GM10266 (cell line): ENCODE data around the gene RNF5.

Source experiments
- DNase-seq: peaks from one replicate; pipeline ENCODE4 v3.0.0; 2012; ENCODE audit errors: extremely low spot score
- TF ChIP-seq, protein P1 (sequence below): IDR thresholded peaks from 2 replicates; pipeline ENCODE4 v1.5.1; 2012; ENCODE audit warnings: mild to moderate bottlenecking, low read depth; ENCODE audit not compliant: control insufficient read depth, insufficient read depth; ENCODE audit errors: missing control alignments

RNF5 gene, protein sequence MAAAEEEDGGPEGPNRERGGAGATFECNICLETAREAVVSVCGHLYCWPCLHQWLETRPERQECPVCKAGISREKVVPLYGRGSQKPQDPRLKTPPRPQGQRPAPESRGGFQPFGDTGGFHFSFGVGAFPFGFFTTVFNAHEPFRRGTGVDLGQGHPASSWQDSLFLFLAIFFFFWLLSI

DNA sequence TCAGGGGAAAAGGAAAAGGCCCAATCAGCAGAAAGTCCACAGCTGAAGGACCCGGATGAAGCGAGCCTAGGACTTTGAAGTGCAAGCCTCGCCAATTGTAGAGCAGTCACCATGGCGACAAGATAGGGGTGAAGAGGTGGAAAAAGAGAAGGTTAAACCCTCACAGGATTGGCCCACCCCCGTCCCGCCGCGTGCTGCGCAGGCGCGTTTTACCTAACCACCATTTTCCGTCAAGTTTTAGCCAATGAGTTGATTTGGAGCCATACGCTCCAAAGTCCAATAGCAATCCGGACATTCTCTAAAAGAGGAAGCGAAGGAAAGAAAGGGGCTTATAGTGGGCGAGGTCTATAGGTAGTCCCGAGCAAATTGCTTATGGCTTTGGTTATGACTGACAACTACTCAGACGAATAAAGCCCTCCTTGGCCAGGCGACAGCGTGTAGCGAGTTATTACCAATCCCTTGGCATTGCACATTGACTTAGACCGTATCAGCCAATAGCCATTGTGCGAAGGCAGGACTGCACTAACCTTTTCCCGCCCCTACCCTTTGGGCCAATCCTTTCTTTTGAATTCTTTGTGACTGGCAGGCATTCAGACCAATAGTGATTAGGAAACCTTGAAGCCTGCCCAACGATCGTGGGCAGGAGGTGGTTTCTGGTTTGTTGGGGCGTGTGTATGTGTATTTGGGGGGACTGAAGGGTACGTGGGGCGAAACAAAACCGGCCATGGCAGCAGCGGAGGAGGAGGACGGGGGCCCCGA lies at the start of gene RNF5:
TSS of gene RNF5 (plus strand) at position 618 of the 759 bp plus-strand sequence. CDS start at position 725, 107 bp downstream.
- DNase-seq, result peak; percentile 93
- TF ChIP-seq, protein P1, sequence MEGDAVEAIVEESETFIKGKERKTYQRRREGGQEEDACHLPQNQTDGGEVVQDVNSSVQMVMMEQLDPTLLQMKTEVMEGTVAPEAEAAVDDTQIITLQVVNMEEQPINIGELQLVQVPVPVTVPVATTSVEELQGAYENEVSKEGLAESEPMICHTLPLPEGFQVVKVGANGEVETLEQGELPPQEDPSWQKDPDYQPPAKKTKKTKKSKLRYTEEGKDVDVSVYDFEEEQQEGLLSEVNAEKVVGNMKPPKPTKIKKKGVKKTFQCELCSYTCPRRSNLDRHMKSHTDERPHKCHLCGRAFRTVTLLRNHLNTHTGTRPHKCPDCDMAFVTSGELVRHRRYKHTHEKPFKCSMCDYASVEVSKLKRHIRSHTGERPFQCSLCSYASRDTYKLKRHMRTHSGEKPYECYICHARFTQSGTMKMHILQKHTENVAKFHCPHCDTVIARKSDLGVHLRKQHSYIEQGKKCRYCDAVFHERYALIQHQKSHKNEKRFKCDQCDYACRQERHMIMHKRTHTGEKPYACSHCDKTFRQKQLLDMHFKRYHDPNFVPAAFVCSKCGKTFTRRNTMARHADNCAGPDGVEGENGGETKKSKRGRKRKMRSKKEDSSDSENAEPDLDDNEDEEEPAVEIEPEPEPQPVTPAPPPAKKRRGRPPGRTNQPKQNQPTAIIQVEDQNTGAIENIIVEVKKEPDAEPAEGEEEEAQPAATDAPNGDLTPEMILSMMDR, result no peak

DNA sequence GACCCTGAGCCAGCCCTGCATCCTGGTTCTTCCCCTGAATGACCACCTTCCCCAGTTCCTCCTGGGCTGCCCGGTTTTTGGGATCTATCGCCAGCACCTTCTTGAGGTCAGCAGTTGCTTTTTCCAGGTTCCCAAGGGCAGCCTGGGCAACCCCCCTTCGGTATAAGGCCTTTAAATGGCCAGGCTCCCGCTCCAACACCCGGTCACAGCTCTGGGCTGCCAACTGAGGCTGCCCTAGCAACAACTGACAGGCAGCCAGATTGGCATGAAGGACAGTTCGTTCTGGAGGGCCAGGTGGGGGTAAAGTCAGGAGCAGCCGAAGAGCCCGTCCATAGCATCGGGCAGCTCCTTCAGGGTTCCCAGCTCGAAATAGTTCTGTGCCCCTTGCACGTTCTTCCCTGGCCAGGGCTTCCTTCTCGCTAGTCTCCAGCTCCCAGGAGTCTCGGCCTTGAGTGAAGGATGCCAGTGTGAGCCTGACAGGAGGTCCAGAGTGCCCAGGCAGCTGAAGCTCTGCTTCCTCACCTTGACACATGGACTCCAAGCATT lies 49.4 kb upstream of the RNF5 start:
- DNase-seq, result no peak
- TF ChIP-seq, protein P1, result no peak

DNA sequence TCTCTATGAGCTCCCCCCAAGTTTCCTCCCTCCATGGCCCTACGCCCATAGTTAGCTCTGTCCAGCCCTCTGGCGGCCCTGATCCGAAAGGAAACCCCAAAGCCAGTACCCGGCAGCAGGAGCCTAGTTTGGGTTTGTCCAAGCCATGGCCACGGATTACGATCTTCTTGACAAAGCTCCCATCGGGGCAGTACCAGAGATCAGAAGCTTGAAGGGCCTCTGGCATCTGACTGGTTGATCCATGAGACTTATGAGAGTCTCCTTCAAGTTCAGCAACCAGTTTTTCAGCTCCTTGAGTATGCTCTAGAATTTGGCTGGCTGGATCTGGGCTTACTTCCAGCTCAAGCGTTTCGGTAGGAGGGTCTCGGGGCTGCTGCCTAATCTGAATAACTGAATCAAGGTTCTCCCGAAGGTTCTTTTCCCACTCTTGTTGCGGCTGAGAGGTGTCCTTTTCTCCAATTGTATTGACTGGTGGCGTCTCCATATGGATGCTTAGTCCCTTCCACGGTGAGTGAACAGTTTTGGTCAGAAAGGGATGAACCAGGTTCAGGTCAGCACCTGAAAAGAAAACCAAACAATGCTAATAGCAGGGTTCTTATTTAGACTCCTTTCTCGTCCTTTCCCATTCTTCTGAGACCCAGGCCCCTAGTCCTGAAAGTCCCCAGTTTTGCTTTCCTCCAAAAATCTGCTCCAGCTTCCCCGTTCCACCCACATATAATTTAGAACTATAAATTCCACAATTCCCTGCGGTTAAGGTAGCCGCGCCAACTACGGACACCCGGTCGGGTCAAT lies 48.7 kb upstream of the RNF5 start:
- TF ChIP-seq, protein P1, result no peak
- DNase-seq, result no peak

DNA sequence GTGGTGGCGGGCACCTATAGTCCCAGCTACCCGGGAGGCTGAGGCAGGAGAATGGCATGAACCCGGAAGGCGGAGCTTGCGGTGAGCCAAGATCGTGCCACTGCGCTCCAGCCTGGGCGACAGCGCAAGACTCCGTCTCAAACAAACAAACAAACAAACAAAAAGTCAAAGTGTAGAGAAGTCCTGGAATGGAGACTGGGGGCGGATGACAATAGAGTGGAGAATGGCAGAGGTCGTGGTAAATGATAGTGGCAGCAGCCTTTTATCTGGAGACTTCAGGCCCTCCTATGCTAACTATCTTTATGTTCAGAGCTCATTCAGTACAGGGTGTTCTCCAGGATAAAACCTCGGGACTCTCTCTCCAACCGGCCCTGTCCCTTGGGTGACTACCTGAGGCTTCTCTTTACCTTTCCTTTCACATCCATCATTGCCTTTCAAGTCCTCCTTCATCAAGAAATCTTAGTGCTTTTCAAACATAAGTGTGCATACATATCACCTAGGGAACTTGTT lies 46.7 kb upstream of the RNF5 start:
- no peak for DNase-seq
- TF ChIP-seq, protein P1, result no peak

DNA sequence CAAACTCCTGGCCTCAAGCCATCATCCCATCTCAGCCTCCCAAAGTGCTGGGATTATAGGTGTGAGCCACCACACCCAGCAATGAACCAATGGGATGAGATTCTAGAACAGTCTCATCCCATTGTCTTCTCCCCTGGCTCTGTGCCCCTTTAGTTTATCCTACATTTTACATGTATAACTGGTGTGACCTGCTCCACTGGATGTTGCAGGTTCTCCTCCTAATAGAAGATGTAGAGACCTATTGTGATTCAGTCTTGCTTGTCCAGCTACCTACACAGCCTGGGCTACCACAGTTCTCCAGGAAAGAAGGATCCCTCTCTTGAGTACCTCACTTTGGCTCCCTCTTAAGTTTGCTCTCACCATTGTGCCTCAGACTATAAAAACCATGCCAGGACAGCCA lies 46.1 kb upstream of the RNF5 start:
- TF ChIP-seq, protein P1, result no peak
- DNase-seq, result no peak

DNA sequence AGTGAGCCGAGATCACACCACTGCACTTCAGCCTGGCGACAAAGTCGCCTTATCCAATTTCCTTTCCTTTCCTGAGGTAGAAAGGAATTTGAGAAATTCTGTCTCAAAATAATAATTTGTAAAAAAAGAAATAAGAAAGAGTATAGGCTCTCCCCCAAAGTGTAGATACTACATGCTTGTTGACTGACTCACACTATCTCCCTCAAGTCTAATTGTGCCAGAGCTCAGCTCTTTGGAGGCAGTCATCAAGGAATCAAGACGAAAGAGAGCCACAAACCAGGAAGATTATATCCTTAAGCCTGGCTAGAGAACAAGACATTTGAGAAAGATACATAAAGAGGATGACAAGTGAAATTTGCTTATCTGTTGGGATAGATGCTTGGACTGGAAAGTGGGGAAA lies 44.4 kb upstream of the RNF5 start:
- no peak for DNase-seq
- TF ChIP-seq, protein P1, result no peak
